ENCODE data around the gene ITIH4.

DNA sequence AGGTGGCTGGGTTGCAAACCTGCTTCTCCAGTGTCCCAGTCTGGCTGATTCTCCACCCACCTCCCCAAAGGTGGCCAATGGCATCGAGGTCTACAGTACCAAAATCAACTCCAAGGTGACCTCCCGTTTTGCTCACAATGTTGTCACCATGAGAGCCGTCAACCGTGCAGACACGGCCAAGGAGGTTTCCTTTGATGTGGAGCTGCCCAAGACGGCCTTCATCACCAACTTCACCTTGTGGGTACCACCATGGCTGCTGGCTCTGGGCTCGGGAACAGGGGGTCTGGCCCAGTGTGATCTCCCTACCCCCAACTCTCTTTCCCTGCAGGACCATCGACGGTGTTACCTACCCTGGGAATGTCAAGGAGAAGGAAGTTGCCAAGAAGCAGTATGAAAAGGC, 34.1 kb downstream of the ITIH4 start:
- no peak for TF ChIP-seq ZBTB7A (IDR thresholded peaks at IDR 0.05; ENCODE audit: low read depth)
- no peak for TF ChIP-seq YY1 (IDR thresholded peaks at IDR 0.05; ENCODE audit: low read depth)
- TF ChIP-seq RAD21 (IDR thresholded peaks at IDR 0.05; ENCODE audit: low read depth) = no peak
- TF ChIP-seq TCF12 (IDR thresholded peaks at IDR 0.05; ENCODE audit: low read depth) = no peak
- no peak for TF ChIP-seq EGR1 (IDR thresholded peaks at IDR 0.05)
- no peak for TF ChIP-seq TEAD4 (IDR thresholded peaks at IDR 0.05)
- no peak for TF ChIP-seq CREB1 (IDR thresholded peaks at IDR 0.05; ENCODE audit: low read depth)
- no peak for TF ChIP-seq TAF1 (IDR thresholded peaks at IDR 0.05; ENCODE audit: low read depth)

Data from Ishikawa (cell line).